GM12878 (cell line): ENCODE results near the gene FBN3. TPM values are rescaled to one million over a fixed set of nuclear protein-coding genes. Genes with fewer than 3 reads are reported as not detected.

Experiments
- BACH1 ChIP-seq: fragments of 450-650 bp; IDR thresholded peaks from 2 replicates; pipeline ENCODE4 v1.6.1; 2017; ENCODE audit warnings: mild to moderate bottlenecking, borderline replicate concordance
- BCL11A ChIP-seq: IDR thresholded peaks from 2 replicates; pipeline ENCODE4 v1.6.1; 2011; ENCODE audit warnings: low read depth, low read length
- E2F8 ChIP-seq: fragments of 450-650 bp; IDR thresholded peaks from 2 replicates; pipeline ENCODE4 v1.6.1; 2018; ENCODE audit warnings: mild to moderate bottlenecking, low read depth, moderate library complexity; ENCODE audit not compliant: partially characterized antibody
- NR2F1 ChIP-seq: fragments of 450-650 bp; conservative IDR thresholded peaks from 2 replicates; pipeline ENCODE4 v1.6.1; 2017; ENCODE audit warnings: mild to moderate bottlenecking
- SMAD1 ChIP-seq: fragments of 450-650 bp; IDR thresholded peaks from 2 replicates; pipeline ENCODE4 v1.6.1; 2018; ENCODE audit warnings: mild to moderate bottlenecking, low read depth; ENCODE audit not compliant: partially characterized antibody
- ZNF687 ChIP-seq: fragments of 450-650 bp; IDR thresholded peaks from 2 replicates; pipeline ENCODE4 v1.6.1; 2017; ENCODE audit warnings: mild to moderate bottlenecking, moderate library complexity
- polyA plus RNA-seq, 11 experiments: library from polyadenylated mRNA; depleted of rRNA in 4 of 11; unstranded in 6 of 11; stranded (reverse) in 5 of 11; fragments of >200 nt; fragmentation: Nextera tagmentation in 4 of 11; fragmentation: Illumina TruSeq in 1 of 11; extraction: Ambion mirVana in 4 of 11; extraction: Trizol in 1 of 11; gene quantifications; 1 replicate in 1 of 11; 2 replicates in 10 of 11; pipeline versions ENCODE4 v1.2.1 to v1.2.3, GENCODE V29; 2011 to 2016; ENCODE audit warnings: inconsistent platforms in 2 of 11, missing spikeins in 2 of 11, low read depth in 1 of 11
- total RNA-seq, 4 experiments: library from RNA; depleted of rRNA in 3 of 4; stranded (reverse); fragments of >200 nt in 3 of 4; fragmentation: Illumina TruSeq in 1 of 4; extraction: Trizol in 1 of 4; gene quantifications; 2 replicates each; pipeline versions ENCODE4 v1.2.1 to v1.2.3, GENCODE V29; 2013 to 2021

The FBN3 gene
- total and polyA plus RNA-seq, 10 of the 15 experiments (the other 5 are each of a cell fraction or from before 2014, with no cell fraction given): 0.05 TPM; not detected in 9

- TF ChIP-seq ZNF687 (no peak), SMAD1 (no peak), BCL11A (no peak), NR2F1 (no peak), BACH1 (no peak), E2F8 (no peak)
These were observed 18.6 kb upstream of the FBN3 start (continued) for GRCh38 chr19:8167985-8168384.
